OCI-LY7 (cell line): ENCODE measurements around the gene PPFIA2.

Experiments used
- CTCF ChIP-seq: fragments of 200-600 bp; sonication (generic); conservative IDR thresholded peaks from 2 replicates; pipeline ENCODE4 v1.5.1; 2014; ENCODE audit warnings: mild to moderate bottlenecking, antibody characterized with exemption, low read length, moderate library complexity, mixed read lengths
- EZH2phosphoT487 ChIP-seq: fragments of 200-600 bp; sonication (generic); IDR thresholded peaks from 2 replicates; pipeline ENCODE4 v1.6.1; 2018; ENCODE audit warnings: low read depth, borderline replicate concordance, mild to moderate bottlenecking, mixed run types, antibody characterized with exemption, low read length, moderate library complexity, mixed read lengths

GRCh38 chr12:81412940-81413339, 346.2 kb downstream of the PPFIA2 start:
- no peak for TF ChIP-seq CTCF
- no peak for TF ChIP-seq EZH2phosphoT487
